Activated naive CD8-positive, alpha-beta T cell treated with anti-CD3 and anti-CD28 coated beads for 36 hours (primary cell): ENCODE results near the gene PHKA2. TPM values are rescaled to one million over a fixed set of nuclear protein-coding genes. Genes with fewer than 3 reads are reported as not detected.

Experiments
- DNase-seq: peaks from one replicate; pipeline ENCODE4 v3.0.0; 2021
- H3K27ac Mint-ChIP-seq: one replicate; pipeline ENCODE4 v1.8.0; 2022; ENCODE audit warnings: mild to moderate bottlenecking, moderate library complexity, mixed read lengths
- H3K27me3 Mint-ChIP-seq: one replicate; pipeline ENCODE4 v1.8.0; 2022; ENCODE audit warnings: mild to moderate bottlenecking, mixed read lengths
- H3K36me3 Mint-ChIP-seq: one replicate; pipeline ENCODE4 v1.8.0; 2021; ENCODE audit warnings: mild to moderate bottlenecking, mixed read lengths
- H3K4me1 Mint-ChIP-seq: one replicate; pipeline ENCODE4 v1.8.0; 2021; ENCODE audit warnings: mixed read lengths
- H3K4me3 Mint-ChIP-seq: one replicate; pipeline ENCODE4 v1.8.0; 2022; ENCODE audit warnings: mild to moderate bottlenecking, moderate library complexity, mixed read lengths
- H3K9me3 Mint-ChIP-seq: one replicate; pipeline ENCODE4 v1.8.0; 2022; ENCODE audit warnings: mixed read lengths
- total RNA-seq, 2 experiments: library from RNA; stranded (reverse); gene quantifications; one replicate each; pipeline ENCODE4 v1.2.3, GENCODE V29; 2021

PHKA2 gene
- total RNA-seq, 2 experiments from 2014 or later = 18.2 to 18.6 TPM

GRCh38 chrX:18893536-18893935 lies 90.4 kb downstream of the PHKA2 start:
- H3K4me1 Mint-ChIP-seq = peaks cover 4% of the 10 kb centered on the region
- no peaks in the 10 kb centered on the region for H3K27me3 Mint-ChIP-seq
- no peaks in the 10 kb centered on the region for H3K9me3 Mint-ChIP-seq
- H3K4me3 Mint-ChIP-seq = no peak overlapping the region
- H3K36me3 Mint-ChIP-seq = no peaks in the 10 kb centered on the region
- H3K27ac Mint-ChIP-seq = no peak overlapping the region
- no peak for DNase-seq

GRCh38 chrX:18892899-18893298 lies 91.0 kb downstream of the PHKA2 start:
- Mint-ChIP-seq H3K9me3 (no peaks in the 10 kb centered on the region), H3K4me3 (no peak overlapping the region), H3K36me3 (no peaks in the 10 kb centered on the region), H3K27me3 (no peaks in the 10 kb centered on the region), H3K4me1 (peaks cover 4% of the 10 kb centered on the region), H3K27ac (no peak overlapping the region)
- no peak for DNase-seq

GRCh38 chrX:18891548-18891945 lies 92.4 kb downstream of the PHKA2 start:
- no peak for DNase-seq
- H3K4me3 Mint-ChIP-seq = no peak overlapping the region
- no peaks in the 10 kb centered on the region for H3K36me3 Mint-ChIP-seq
- no peaks in the 10 kb centered on the region for H3K9me3 Mint-ChIP-seq
- H3K4me1 Mint-ChIP-seq = peaks cover 8% of the 10 kb centered on the region
- no peaks in the 10 kb centered on the region for H3K27me3 Mint-ChIP-seq
- no peak overlapping the region for H3K27ac Mint-ChIP-seq

- H3K4me1 Mint-ChIP-seq = peaks cover 12% of the 10 kb centered on the region
Observed at GRCh38 chrX:18890724-18891547, 93.0 kb downstream of the PHKA2 start.

GRCh38 chrX:18890049-18890381 lies 93.9 kb downstream of the PHKA2 start:
- no peak overlapping the region for H3K4me3 Mint-ChIP-seq
- no peak for DNase-seq
- H3K36me3 Mint-ChIP-seq = no peaks in the 10 kb centered on the region
- peaks cover 21% of the 10 kb centered on the region for H3K4me1 Mint-ChIP-seq
- H3K9me3 Mint-ChIP-seq = no peaks in the 10 kb centered on the region
- no peak overlapping the region for H3K27ac Mint-ChIP-seq
- H3K27me3 Mint-ChIP-seq = no peaks in the 10 kb centered on the region

More at GRCh38 chrX:18890724-18891547, 93.0 kb downstream of the PHKA2 start:
- no peaks in the 10 kb centered on the region for H3K9me3 Mint-ChIP-seq
- DNase-seq = no peak
- H3K27me3 Mint-ChIP-seq = no peaks in the 10 kb centered on the region
- H3K27ac Mint-ChIP-seq = no peak overlapping the region
- H3K4me3 Mint-ChIP-seq = no peak overlapping the region
- H3K36me3 Mint-ChIP-seq = no peaks in the 10 kb centered on the region

GRCh38 chrX:18889346-18890048 lies 94.4 kb downstream of the PHKA2 start:
- Mint-ChIP-seq H3K4me3 (no peak overlapping the region), H3K27me3 (no peaks in the 10 kb centered on the region), H3K36me3 (no peaks in the 10 kb centered on the region), H3K27ac (no peak overlapping the region), H3K4me1 (peaks cover 21% of the 10 kb centered on the region), H3K9me3 (no peaks in the 10 kb centered on the region)
- DNase-seq = no peak

- H3K36me3 Mint-ChIP-seq = no peaks in the 10 kb centered on the region
- peaks cover 21% of the 10 kb centered on the region for H3K4me1 Mint-ChIP-seq
- DNase-seq = no peak
- no peaks in the 10 kb centered on the region for H3K27me3 Mint-ChIP-seq
- H3K27ac Mint-ChIP-seq = no peak overlapping the region
- H3K4me3 Mint-ChIP-seq = no peak overlapping the region
- no peaks in the 10 kb centered on the region for H3K9me3 Mint-ChIP-seq
Observed at GRCh38 chrX:18888281-18888680, 95.6 kb downstream of the PHKA2 start.

- no peak overlapping the region for H3K4me3 Mint-ChIP-seq
- H3K4me1 Mint-ChIP-seq = peaks cover 21% of the 10 kb centered on the region
- H3K9me3 Mint-ChIP-seq = no peaks in the 10 kb centered on the region
- DNase-seq = no peak
- H3K36me3 Mint-ChIP-seq = no peaks in the 10 kb centered on the region
- no peaks in the 10 kb centered on the region for H3K27me3 Mint-ChIP-seq
- no peak overlapping the region for H3K27ac Mint-ChIP-seq
Observed at GRCh38 chrX:18887825-18888212, 96.1 kb downstream of the PHKA2 start.

- H3K4me1 Mint-ChIP-seq = peaks cover 21% of the 10 kb centered on the region
- H3K4me3 Mint-ChIP-seq = peak overlapping the region; percentile 22
- no peaks in the 10 kb centered on the region for H3K36me3 Mint-ChIP-seq
- no peak for DNase-seq
- H3K9me3 Mint-ChIP-seq = no peaks in the 10 kb centered on the region
- H3K27ac Mint-ChIP-seq = peak overlapping the region; percentile 93
- H3K27me3 Mint-ChIP-seq = no peaks in the 10 kb centered on the region
Observed at GRCh38 chrX:18887177-18887824, 96.6 kb downstream of the PHKA2 start.

- Mint-ChIP-seq H3K27ac (peak overlapping the region; percentile 93), H3K27me3 (no peaks in the 10 kb centered on the region), H3K4me3 (peak overlapping the region; percentile 81), H3K36me3 (no peaks in the 10 kb centered on the region), H3K4me1 (peaks cover 21% of the 10 kb centered on the region), H3K9me3 (no peaks in the 10 kb centered on the region)
- DNase-seq = peak; percentile 55
Observed at GRCh38 chrX:18886344-18887161, 97.4 kb downstream of the PHKA2 start.

GRCh38 chrX:18886005-18886343 lies 97.9 kb downstream of the PHKA2 start:
- Mint-ChIP-seq H3K9me3 (no peaks in the 10 kb centered on the region), H3K27ac (peak overlapping the region; percentile 93), H3K27me3 (no peaks in the 10 kb centered on the region), H3K4me1 (peaks cover 21% of the 10 kb centered on the region), H3K36me3 (no peaks in the 10 kb centered on the region), H3K4me3 (peak overlapping the region; percentile 81)
- DNase-seq = peak; percentile 4

- Mint-ChIP-seq H3K27me3 (no peaks in the 10 kb centered on the region), H3K9me3 (no peaks in the 10 kb centered on the region), H3K4me3 (peak overlapping the region; percentile 81), H3K36me3 (no peaks in the 10 kb centered on the region), H3K4me1 (peaks cover 21% of the 10 kb centered on the region), H3K27ac (peak overlapping the region; percentile 93)
- no peak for DNase-seq
Observed at GRCh38 chrX:18885328-18886004, 98.4 kb downstream of the PHKA2 start.

- Mint-ChIP-seq H3K4me3 (peak overlapping the region; percentile 81), H3K27ac (peak overlapping the region; percentile 93), H3K27me3 (no peaks in the 10 kb centered on the region), H3K4me1 (peaks cover 20% of the 10 kb centered on the region), H3K9me3 (no peaks in the 10 kb centered on the region), H3K36me3 (no peaks in the 10 kb centered on the region)
- DNase-seq = no peak
Observed at GRCh38 chrX:18884916-18885315, 99.0 kb downstream of the PHKA2 start.

GRCh38 chrX:18883961-18884765 lies 99.8 kb downstream of the PHKA2 start:
- Mint-ChIP-seq H3K27me3 (no peaks in the 10 kb centered on the region), H3K27ac (no peak overlapping the region), H3K4me3 (no peak overlapping the region), H3K9me3 (no peaks in the 10 kb centered on the region), H3K4me1 (peaks cover 18% of the 10 kb centered on the region), H3K36me3 (no peaks in the 10 kb centered on the region)
- DNase-seq = no peak
